SK-N-SH (cell line): ENCODE results near the gene RAB8A.

Experiments used
- TF ChIP-seq, protein P1 (sequence below): fragments of 150-350 bp; IDR thresholded peaks from 2 replicates; pipeline ENCODE4 v1.6.1; 2017; ENCODE audit warnings: antibody characterized with exemption, low read length, low read depth, borderline replicate concordance
- TF ChIP-seq, protein P2 (sequence below): IDR thresholded peaks from 2 replicates; pipeline ENCODE4 v1.4.0; 2012; ENCODE audit warnings: low read depth, borderline replicate concordance

DNA sequence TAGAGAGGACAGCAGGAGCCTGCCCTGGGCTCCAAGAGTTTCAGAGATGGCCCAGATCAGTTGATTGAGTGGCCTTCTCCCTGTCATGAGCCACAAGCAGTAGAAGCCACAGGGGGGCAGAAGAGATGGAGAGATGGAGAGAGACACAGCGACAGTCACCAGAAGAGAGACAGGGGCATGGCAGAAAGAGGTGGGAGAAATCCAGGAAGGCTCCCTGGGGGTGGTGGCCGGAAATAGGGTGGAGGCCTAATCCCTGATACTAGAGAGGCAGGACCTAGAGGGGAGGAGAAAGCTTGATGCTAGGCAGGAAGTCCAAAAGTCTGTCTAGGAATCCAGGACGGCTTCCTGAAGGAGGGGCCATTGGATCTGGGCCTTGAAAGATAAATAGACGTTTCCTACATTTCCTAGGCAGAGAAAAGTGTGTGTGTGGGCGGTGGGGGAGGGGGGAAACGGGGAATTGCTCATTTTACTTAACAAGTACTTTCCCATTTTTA lies 45.0 kb upstream of the RAB8A start:
- TF ChIP-seq, protein P1, sequence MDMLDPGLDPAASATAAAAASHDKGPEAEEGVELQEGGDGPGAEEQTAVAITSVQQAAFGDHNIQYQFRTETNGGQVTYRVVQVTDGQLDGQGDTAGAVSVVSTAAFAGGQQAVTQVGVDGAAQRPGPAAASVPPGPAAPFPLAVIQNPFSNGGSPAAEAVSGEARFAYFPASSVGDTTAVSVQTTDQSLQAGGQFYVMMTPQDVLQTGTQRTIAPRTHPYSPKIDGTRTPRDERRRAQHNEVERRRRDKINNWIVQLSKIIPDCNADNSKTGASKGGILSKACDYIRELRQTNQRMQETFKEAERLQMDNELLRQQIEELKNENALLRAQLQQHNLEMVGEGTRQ, result no peak
- TF ChIP-seq, protein P2, sequence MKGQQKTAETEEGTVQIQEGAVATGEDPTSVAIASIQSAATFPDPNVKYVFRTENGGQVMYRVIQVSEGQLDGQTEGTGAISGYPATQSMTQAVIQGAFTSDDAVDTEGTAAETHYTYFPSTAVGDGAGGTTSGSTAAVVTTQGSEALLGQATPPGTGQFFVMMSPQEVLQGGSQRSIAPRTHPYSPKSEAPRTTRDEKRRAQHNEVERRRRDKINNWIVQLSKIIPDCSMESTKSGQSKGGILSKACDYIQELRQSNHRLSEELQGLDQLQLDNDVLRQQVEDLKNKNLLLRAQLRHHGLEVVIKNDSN, result no peak
